Cardiac fibroblast (primary cell): ENCODE measurements around the gene SPC24.
A peak's percentile ranks its signal among the peaks of the same experiment; 100 is the strongest.
"Not testable (repeated sequence)": the region's sequence is repeated elsewhere in the genome, so short reads cannot be mapped to it uniquely, and the experiment has no call there.

Experiments used
- DNase-seq, 2 donors: peaks; one replicate each; pipeline versions ENCODE4 v3.0.0 to v3.0.0-alpha.2; 2010; ENCODE audit warnings: low read depth in 2 of 2
- H3K4me3 ChIP-seq, 2 donors: replicated peaks in 1 of 2; 1 replicate in 1 of 2; 2 replicates in 1 of 2; pipeline ENCODE4 v1.5.1; 2011; ENCODE audit warnings: low read depth in 2 of 2, low read length in 2 of 2, mild to moderate bottlenecking in 2 of 2, moderate library complexity in 1 of 2
- CTCF ChIP-seq: IDR thresholded peaks from one replicate; pipeline ENCODE4 v1.5.1; 2011; ENCODE audit warnings: low read depth, mild to moderate bottlenecking, low read length, inconsistent platforms

The SPC24 gene

GRCh38 chr19:11100049-11100448, 55.5 kb downstream of the SPC24 start:
- no peak for TF ChIP-seq CTCF
- DNase-seq = no peak
- no peak overlapping the region for H3K4me3 ChIP-seq

GRCh38 chr19:11098861-11099260, 56.7 kb downstream of the SPC24 start:
- DNase-seq = no peak
- H3K4me3 ChIP-seq = no peak overlapping the region
- no peak for TF ChIP-seq CTCF

GRCh38 chr19:11098327-11098726, 57.3 kb downstream of the SPC24 start:
- H3K4me3 ChIP-seq = no peak overlapping the region
- no peak for TF ChIP-seq CTCF
- no peak for DNase-seq

- DNase-seq = not testable (repeated sequence)
Measured at GRCh38 chr19:11097367-11097766, 58.2 kb downstream of the SPC24 start.

GRCh38 chr19:11096210-11096841, 59.3 kb downstream of the SPC24 start:
- DNase-seq = peak; percentile 76 to 91
- no peak overlapping the region for H3K4me3 ChIP-seq
- no peak for TF ChIP-seq CTCF

More at GRCh38 chr19:11097367-11097766, 58.2 kb downstream of the SPC24 start:
- H3K4me3 ChIP-seq = not testable (repeated sequence)
